CD4-positive, alpha-beta T cell treated with Interleukin-10 for 1 hour (primary cell): Measurements from ENCODE around the gene VAV2.
"Not testable (repeated sequence)": the region's sequence is repeated elsewhere in the genome, so short reads cannot be mapped to it uniquely, and the experiment has no call there.

Source experiments
- DNase-seq: peaks from one replicate; pipeline ENCODE4 v3.0.0-alpha.2; 2020

VAV2 gene

GRCh38 chr9:133913571-133914369, 78.4 kb downstream of the VAV2 start:
- no peak for DNase-seq

- DNase-seq: no peak
Observed at GRCh38 chr9:133910855-133911514, 81.1 kb downstream of the VAV2 start.

- DNase-seq: no peak
Observed at GRCh38 chr9:133906932-133907910, 84.9 kb downstream of the VAV2 start.

DNA sequence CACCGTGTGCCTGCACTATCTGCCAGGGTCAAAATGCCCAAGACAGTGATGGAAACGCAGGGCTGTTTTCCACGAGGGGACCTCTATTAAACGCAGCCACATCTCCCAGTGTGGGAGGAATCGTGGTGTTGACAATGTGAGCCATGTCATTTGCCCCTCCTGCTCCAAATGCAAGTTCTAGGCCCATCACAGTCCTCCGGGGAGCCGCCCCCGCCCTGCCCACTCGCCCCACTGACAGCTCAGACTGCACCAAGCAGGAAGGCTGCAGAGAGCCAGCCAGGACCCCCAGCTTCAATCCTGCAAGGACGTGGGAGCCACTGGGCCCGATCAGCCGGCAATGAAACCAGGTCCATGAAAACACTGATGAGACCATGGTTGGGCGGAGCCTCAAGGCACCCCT, 85.9 kb downstream of the VAV2 start:
- DNase-seq: no peak

DNA sequence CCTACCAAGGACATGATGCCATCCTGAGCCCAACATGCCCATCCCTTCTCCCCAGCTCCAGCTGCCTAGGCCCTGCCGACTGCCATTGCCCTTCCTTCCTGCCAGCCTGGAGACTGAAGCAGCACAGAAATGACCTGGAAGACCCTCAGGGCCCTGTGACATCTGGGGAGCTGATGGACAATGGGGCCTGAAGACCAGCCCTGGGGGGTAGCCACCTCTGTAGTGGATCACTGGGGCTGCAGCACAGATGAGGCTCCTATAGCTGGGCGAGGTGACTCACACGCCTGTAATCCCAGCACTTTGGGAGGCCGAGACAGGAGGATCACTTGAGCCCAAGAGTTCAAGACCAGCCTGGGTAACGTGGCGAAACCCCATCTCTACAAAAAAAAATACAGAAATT, 86.6 kb downstream of the VAV2 start:
- DNase-seq: no peak

DNA sequence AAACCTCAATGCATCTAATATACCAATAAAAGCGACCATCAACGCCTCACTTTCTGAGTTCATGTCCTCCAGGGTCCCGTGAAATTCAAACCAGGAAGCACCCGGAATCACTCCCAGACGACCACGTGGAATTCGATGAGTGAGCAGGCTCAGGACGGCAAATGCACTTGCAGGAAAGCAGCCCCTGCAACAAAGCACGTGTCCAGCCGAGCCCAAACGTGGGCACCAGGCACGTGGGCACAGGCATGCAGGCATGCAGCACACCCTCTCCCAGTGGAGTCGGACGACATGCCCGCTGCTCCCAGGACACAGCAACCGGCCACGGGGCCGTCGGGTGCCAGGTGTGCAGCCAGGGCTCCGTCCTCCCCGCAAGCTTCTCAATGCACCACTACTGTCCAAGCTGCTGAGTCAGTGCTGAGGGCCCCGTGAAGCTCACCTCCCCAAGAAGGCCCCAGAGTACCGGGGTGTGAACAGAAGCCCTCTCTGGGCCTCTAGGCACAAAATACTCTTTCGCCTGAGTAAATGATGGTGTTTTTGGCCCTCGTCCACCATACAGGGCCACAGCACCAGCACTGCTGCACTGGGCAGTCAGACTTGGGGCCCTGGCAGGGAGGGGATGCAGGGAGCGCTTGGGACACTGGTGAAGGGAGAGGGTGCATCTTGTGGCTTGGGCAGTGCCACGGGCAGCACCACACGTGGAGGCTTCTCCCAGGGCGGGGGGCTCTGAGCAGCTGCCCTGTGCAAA, 87.6 kb downstream of the VAV2 start:
- no peak for DNase-seq

DNA sequence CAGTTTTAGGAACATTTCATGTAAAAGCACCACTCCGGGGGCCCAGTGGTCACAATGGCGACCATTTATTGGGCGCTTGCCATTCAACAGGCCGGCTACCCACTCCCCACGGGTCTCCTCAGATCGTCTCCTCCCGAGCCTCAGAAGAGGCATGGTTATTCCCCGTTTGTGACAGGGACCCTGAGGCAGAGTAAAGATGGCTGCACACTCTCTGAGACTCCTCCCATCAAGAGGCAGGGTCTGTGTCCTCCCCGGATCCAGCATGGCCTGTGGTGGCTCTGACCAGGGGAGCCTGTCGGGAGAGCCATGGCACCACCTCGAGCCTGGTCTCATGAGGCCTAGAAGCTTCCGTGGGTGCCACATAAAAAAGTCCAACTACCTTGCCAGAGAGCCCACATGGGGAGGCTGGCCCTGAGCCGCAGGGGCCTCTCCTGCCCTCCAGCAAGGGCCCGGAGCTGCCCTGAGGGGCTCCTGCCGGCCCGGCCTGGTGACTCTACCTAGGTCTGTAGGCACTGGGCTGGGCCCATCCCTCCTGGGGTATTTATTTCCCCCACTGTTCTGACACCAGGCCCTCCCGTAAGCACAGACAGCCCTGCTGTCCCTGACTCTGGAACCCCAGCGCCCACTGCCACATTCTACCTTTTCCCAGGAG, 90.8 kb downstream of the VAV2 start:
- no peak for DNase-seq

DNA sequence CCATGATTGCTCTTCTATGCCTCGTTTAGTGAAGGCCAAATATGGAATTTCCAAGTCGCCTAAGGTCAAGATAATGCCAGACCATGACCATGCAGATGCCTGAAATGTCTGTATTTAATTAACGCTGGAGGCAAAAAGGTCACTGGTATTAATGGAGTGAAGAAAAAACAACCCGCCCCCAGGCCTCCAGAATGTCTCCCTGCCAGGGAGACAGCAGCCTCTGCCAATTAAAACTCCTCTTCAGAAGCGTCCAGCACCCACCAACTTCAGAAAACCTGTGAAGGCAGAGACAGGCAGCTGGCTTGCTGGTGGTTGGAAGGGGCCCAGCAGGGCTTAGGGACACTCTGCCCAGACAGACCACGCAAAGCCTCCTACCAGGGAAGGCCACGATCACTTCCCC, 94.4 kb downstream of the VAV2 start:
- no peak for DNase-seq

- not testable (repeated sequence) for DNase-seq
Observed at GRCh38 chr9:133896007-133896406, 96.1 kb downstream of the VAV2 start.

- DNase-seq: no peak
Observed at GRCh38 chr9:133895335-133895734, 96.8 kb downstream of the VAV2 start.

- no peak for DNase-seq
Observed at GRCh38 chr9:133894377-133895321, 97.5 kb downstream of the VAV2 start.

- no peak for DNase-seq
Observed at GRCh38 chr9:133893191-133893994, 98.7 kb downstream of the VAV2 start.

- DNase-seq: no peak
Observed at GRCh38 chr9:133892193-133892920, 99.8 kb downstream of the VAV2 start.

DNA sequence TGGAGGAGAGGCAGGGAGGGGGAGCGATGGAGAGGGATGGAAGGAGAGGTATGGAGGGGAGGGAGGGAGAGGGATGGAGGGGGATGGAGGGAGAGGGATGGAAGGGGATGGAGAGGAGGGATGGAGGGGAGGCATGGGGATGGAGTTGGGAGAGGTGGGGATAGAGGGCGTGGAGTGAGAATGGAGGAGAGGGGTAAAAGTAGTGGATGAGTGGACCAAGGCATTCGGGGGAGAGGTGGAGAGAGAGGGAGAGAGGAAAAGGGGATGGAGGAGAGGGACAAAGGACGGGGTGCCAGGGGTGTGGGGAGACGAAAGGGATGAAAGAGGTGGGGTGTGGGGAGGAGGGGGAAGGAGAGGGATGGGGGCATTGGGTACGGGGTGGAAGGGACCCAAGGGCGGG, 100.4 kb downstream of the VAV2 start:
- DNase-seq: no peak

GRCh38 chr9:133890583-133890982, 101.5 kb downstream of the VAV2 start:
- no peak for DNase-seq

DNA sequence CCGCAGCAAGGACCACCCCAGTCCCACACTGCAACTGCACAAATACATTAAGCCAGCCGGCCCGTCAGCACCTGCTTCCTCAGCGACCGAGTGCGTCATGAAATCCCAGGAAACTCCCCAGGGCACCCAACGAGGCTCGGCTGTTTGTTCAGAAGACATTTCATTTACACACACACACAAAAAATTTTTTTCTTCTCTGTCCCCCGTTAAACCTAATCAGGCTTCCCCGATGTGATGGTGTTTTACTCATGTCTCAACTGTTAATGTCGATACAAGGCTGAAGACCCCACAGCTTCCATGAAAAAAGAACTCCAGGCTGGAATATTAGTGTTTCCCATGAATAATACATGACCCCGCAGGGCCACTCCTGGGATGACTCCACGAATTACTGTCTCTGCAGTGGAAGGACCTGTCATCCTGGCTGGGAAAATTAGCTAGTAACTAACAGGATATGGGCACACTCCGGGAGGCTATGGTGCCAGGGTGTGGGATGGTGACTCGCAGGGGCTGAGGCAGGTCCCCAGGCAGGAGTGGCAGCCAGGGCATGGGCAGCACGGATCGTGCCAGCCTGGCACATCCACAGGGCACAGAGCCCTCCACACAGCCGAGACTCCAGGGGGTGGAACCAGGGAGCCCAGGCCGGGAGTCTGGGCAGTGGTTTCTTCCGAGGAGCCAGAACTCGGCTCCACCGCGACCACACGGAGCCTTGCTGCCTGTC, 102.4 kb downstream of the VAV2 start:
- DNase-seq: no peak

GRCh38 chr9:133888809-133889491, 103.2 kb downstream of the VAV2 start:
- no peak for DNase-seq
